Medulla oblongata (tissue), 1 donor: ENCODE results near the gene AADAT.

ENCODE experiments used
- DNase-seq: peaks from one replicate; pipeline ENCODE4 v3.0.0-alpha.2; 2015; ENCODE audit errors: extremely low spot score

Gene AADAT

GRCh38 chr4:170035231-170035630 is 54.5 kb downstream of the AADAT start:
- DNase-seq, result no peak

DNA sequence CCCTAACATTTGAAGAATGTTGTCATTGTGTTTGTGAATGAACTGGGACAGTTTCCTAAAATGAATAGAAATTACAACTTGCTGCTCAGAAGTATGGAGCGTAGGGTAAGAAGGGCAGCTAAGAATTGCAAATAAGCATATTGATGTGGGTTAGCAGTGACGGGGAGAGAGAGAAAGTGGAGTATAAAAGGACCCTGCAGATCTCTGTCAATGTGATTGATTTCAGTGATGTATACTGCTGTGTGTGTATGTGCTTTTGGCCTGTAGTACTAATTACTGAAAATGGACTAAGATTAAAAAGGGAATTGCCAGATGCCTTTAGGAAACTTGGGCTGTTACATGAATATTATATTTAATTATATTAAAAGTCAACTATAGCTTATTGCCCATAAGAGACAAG is 55.8 kb downstream of the AADAT start:
- no peak for DNase-seq

- DNase-seq, result no peak
These were observed 59.6 kb downstream of the AADAT start for GRCh38 chr4:170030121-170030520.

- peak; percentile 94 for DNase-seq
These were observed 62.5 kb downstream of the AADAT start for GRCh38 chr4:170027181-170027829.

GRCh38 chr4:170026253-170027021 is 63.3 kb downstream of the AADAT start, which contains the start of gene MFAP3L:
MFAP3L (minus strand) TSS chr4:170026395; CDS start chr4:170005877, 20,518 bp downstream.
- peak; percentile 84 for DNase-seq

DNA sequence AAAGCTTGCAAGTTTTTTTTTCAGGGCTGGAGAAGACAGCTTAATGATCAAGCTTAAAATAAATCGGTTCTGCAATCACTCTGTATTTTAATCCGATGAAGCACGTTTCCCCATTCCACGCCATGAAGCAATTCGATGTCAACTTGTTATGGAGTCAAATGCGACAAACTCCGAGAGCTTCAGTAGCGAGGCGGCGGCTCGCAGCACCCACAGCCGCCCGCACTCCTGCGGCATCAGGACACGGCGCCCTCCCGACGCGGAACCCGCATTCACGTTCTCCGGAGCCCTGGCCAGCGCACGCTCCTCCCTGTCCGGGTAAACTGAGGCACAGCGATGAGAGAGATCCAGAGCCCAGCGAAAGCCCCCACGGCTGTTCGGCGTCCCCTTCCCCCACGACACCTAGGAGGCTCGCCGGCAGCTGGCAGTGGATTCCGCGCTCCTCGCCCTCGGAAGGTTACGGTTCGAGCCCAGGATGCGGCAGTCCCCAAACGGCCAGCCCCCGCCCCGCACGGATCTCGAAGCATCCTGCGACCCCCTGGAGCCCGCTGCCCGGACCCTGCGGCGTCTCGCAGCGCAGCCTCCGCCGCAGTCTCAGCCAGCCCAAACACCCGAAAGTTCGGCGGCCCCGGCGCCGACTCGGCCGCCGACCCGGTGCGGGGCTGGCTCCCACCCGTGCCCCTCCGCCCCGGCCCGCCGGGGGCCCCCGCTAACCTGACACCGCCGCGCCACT is 64.1 kb downstream of the AADAT start:
- peak; percentile 63 for DNase-seq

GRCh38 chr4:170022211-170022610 is 67.5 kb downstream of the AADAT start:
- peak; percentile 69 for DNase-seq

DNA sequence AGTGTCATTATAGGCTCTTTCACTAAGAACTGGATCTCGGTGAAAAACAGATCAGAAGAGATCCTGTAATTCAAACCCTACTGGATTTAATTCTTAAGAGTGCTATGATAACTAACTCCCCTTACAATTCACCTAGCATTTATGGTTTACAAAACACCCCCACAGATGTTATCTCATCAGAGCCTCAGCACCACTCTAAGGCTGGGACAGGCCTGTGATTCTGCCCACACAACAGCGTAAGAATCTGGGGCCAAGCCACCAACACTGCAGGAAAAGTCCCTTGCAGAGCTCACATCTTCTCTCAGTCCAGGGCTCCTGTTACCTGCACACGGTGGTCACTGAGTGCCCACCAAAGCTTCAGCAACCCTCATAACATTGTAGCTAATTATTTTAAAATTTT is 72.5 kb downstream of the AADAT start:
- DNase-seq, result no peak

DNA sequence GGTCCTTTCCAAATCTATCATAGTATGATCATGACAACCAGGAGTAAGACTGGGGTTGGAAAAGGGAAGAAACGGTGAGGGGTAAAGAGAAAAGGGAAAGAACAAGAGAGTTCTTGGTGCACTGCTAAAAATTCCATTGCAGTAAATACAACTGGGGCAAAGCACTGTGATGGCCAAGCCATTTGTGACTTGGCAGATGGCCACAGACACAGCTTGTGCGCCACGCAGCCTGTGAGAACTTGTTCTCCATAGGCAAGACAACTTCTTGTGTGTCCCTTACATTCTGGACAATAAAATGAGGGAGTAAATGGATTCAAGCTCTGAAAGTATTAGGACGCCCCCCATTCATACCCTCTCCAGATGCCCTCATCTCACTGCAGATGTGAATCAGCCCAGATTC is 74.5 kb downstream of the AADAT start:
- peak; percentile 90 for DNase-seq

DNA sequence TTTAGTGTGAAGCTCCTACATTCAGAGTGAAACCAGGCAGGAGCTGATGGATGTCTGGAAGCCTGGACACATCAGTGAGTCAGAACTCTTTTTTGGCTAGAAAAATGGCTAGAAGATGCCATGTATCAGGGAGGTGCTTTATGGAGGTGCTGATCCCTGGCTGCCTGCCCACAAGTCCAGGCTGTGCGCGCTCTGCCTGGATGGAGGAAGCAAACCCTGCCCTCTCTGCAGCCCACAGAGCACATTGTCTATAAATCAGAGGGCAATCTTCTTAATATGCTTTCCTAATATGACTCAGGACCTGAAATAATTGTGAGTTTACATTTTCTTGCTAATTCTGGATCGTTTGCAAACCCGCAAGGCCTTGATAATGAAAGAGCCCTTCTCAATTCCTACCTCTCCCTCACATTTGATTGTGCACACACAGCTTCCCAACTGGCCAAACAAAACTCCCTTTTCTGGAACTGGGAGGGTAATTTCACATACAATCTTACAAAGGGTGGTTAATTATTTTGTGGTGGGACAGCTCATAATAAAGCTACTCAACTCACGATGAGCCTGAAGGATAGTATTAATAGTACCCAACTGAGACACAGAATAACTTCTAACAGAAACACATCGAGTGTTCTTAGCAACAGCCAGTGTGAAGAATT is 75.3 kb downstream of the AADAT start:
- DNase-seq, result no peak

DNA sequence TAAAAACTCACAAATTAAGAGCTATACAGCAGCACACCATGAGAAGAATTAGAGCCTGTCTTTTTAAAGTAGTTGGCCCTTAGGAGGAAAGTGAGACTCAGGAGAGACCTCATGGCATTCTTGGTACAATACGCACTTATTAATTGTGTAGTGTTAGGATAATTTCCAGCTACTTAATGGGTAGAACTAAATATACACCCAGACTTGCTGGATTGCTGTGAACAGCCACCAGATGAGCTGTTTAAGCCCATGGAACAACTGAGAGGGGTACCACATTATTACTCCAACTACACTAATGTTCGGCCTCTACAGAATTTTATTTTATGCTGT is 77.2 kb downstream of the AADAT start:
- DNase-seq, result no peak

GRCh38 chr4:170011921-170012628 is 77.7 kb downstream of the AADAT start:
- DNase-seq, result peak; percentile 72
